ENCODE results near the gene RTTN. TPM values are rescaled to one million over a fixed set of nuclear protein-coding genes. Genes with fewer than 3 reads are reported as not detected.

Gene RTTN
- polyA plus RNA-seq, 3 donors from 2014 or later: 1.8 to 5.2 (median 2.4) TPM

DNA sequence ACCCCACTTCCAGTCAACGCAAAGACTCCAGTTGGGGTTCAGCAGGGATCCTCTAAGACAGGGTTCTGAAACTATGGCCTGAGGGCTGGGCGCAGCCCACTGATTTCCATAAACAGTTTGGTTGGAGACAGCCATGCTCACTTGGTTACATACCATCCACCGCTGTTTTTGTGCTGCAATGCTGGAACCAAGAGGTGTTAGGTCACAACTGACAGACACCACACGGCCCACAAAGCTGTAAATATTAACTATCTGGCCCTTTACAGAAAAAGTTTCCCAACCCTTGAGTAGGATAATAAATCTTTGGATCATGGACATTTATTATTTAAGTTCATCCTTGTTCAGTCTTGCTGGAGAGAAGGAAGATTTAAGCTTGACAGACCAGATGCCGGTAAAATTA, 249.4 kb downstream of the RTTN start:
- H3K9me3 Mint-ChIP-seq: no peaks in the 10 kb centered on the region
- peaks cover 0 to 11% (median 7%) of the 10 kb centered on the region in 3 donors for H3K36me3 Mint-ChIP-seq
- peaks cover 0 to 3% (median 2%) of the 10 kb centered on the region in 3 donors for H3K27me3 Mint-ChIP-seq (ENCODE audit: low read depth in 3 of 3)
- H3K27ac Mint-ChIP-seq: no peak overlapping the region
- peaks cover 16 to 19% of the 10 kb centered on the region in 2 donors for H3K4me1 Mint-ChIP-seq
- H3K4me3 Mint-ChIP-seq: no peak overlapping the region
- no peak for DNase-seq

DNA sequence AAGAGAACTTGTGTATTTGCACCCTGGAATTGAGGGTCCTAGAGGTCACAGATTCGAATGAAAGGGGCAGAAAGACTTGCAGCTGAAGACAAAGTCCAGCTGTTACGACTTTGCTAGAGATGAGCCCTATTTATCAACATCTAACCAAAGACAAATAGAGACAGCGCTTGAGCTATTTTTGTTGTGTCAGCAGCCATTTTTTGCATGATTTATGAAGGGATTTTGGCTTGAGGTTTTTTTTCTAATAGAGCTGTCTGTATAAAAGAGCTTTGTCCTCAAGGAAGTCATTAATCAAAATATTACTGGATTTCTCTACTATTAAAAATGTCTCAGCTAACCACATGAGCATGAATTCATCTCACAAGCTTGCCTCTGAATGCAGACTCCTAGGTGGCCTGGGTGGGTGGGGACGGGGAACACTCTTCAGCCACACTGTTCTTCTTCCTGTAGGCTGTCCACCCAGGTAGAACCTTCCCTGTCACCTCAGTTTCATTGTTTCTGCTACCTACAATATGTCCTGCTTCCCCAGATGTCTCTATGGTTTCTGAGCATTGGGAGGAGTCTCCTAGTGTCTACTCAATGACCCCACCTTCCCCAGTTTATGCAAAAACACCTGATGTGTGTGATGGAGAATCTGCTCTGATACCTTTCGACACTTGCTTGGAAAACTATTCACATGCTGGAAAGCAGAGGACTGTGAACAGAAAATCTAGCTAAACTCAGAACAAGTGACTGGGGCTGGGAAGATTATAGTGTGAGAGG, 250.6 kb downstream of the RTTN start:
- peak overlapping the region in 2 of 6 donors; percentile 49 to 74 for H3K27ac Mint-ChIP-seq
- H3K4me3 Mint-ChIP-seq: peak overlapping the region in 4 of 5 donors; percentile 48 to 67 (median 52)
- peaks cover 0 to 11% (median 7%) of the 10 kb centered on the region in 3 donors for H3K36me3 Mint-ChIP-seq
- peaks cover 16 to 19% of the 10 kb centered on the region in 2 donors for H3K4me1 Mint-ChIP-seq
- H3K9me3 Mint-ChIP-seq: no peaks in the 10 kb centered on the region
- no peak for DNase-seq
- H3K27me3 Mint-ChIP-seq (ENCODE audit: low read depth in 3 of 3): peaks cover 0 to 3% (median 2%) of the 10 kb centered on the region in 3 donors

DNA sequence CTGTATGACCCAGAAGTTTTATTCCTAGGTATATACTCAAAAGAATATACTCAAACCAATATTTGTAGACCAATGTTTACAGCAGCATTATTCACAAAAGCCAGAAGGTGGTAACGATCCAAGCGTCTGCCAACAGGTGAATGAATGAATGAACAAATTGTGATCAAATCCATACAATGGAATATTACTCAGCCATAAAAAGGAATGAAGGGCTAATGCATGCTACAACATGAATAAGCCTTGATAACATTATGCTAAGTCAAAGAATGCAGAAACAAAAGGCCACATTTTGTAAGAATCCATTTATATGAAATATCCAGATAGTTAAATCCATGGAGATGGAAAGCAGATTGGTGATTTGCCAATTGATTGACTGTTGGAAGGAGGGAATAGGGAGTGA, 252.3 kb downstream of the RTTN start:
- Mint-ChIP-seq H3K9me3 (no peaks in the 10 kb centered on the region), H3K27me3 (ENCODE audit: low read depth in 3 of 3) (peaks cover 0 to 3% (median 2%) of the 10 kb centered on the region in 3 donors), H3K4me1 (peaks cover 4 to 11% of the 10 kb centered on the region in 2 donors), H3K36me3 (peaks cover 0 to 11% (median 4%) of the 10 kb centered on the region in 3 donors), H3K4me3 (no peak overlapping the region), H3K27ac (no peak overlapping the region)
- DNase-seq: no peak

Other genes with a start within 250 kb of the RTTN start
- 1 to 10 TPM in 2 of 3 donors, not detected in 1; 1.4 to 2.8 TPM for gene SOCS6, start 83.4 kb upstream of the RTTN start, polyA plus RNA-seq

Data from immature natural killer cell (primary cell).